Measurements from ENCODE around the gene SMIM5. TPM values are rescaled to one million over a fixed set of nuclear protein-coding genes. Genes with fewer than 3 reads are reported as not detected.

SMIM5 gene
- under 1 TPM in 1 of 2 experiments, not detected in 1; 0.15 TPM for total RNA-seq

DNA sequence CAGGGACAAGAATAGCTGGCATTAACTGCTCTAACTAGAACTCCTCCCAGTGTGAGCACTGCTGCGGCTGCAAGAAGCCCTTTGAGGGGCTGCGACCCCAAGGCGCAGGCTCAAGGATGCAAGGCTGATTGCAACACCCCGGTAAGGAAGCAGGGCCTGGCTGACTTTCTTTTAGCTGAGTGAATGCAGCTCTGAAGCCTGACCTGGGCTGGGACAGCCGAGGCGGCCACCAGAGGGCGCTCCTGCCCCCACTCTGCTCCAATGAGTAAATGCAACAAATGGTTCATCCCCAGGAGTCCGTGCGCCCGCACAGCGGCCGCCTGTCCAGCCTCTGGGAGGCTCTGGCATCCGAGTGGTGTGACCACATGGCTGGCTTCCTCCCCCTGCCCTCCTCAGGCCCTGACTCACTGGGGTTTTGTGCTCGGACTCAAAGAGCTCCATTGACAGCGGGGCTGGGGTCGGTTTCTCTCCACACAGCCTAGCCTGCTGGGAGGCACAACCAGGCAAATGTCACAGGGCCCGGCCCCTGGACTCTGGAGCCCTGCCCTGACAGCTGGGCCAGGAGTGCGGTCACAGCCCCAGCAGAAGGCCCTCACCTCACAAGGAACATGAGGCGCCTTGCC is at the start of gene SMIM5:
TSS of gene SMIM5 (plus strand) at position 572 of the 623 bp plus-strand sequence. CDS start 6,768 bp downstream, outside the sequence.

GRCh38 chr17:75587675-75588595 is 45.3 kb upstream of the SMIM5 start, which contains the start of gene MYO15B:
TSS of gene MYO15B (plus strand) at chr17:75587800. CDS start at chr17:75588058, 258 bp downstream.

DNA sequence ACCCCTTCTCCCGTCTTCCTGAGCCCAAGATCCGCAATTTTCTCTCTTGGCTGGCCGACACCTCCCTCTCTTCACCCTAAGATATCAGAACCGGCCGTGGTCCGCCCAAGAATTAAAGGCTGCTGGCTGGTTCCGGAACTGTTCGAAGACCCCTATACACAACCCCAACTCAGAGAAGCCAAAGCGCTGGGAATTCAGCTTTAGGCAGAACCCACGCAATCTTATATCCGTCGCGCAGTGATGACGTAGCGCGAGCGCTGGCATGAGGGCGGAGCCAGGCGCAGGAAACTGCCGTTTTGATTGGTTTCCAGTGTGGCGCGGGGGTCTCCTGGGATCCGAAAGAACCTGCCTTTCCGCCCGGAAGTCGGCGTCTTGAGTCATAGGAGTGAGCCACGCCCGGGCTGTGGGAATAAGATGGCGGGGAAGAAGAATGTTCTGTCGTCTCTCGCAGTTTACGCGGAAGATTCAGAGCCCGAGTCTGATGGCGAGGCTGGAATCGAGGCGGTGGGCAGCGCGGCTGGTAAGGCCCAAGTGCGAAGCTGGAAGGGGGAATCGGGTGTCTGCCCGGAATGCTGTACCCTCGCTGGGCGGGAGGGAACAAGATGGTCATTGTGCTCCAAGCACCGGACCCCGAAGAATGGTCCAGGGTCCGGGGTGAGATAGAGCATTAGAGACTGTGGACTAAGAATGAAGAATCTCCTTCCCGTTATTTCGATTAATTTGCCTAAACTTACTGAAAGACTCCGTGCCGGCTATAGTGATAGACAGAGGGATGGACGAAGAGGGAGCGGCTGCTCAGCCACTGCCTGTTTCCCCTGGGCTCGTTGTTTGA is 33.9 kb downstream of the SMIM5 start, which contains the start of the genes RECQL5 and SAP30BP:
TSS of gene RECQL5 (minus strand) at position 196 of the 832 bp plus-strand sequence. CDS start 597 bp downstream, outside the sequence.
TSS of gene SAP30BP (plus strand) at position 380 of the 832 bp plus-strand sequence. CDS start at position 415, 35 bp downstream.

Other genes starting within 250 kb of the SMIM5 start
- gene GRB2, start 227.8 kb upstream of the SMIM5 start, total RNA-seq = 100 to 1,000 TPM; 109 to 128 TPM
- gene TMEM94, start 176.8 kb upstream of the SMIM5 start, total RNA-seq = 10 to 100 TPM; 79.4 to 87.2 TPM
- 1 to 10 TPM; 1.3 to 1.6 TPM for gene CASKIN2, start 117.9 kb upstream of the SMIM5 start, total RNA-seq
- gene TSEN54, start 116.9 kb upstream of the SMIM5 start, total RNA-seq = 10 to 100 TPM; 45.7 to 46.0 TPM
- gene LLGL2, start 107.7 kb upstream of the SMIM5 start, total RNA-seq = 10 to 100 TPM; 22.2 to 23.4 TPM
- gene MYO15B, start 45.6 kb upstream of the SMIM5 start, total RNA-seq = 10 to 100 TPM; 31.0 to 32.0 TPM
- gene RECQL5, start 33.7 kb downstream of the SMIM5 start, total RNA-seq = 10 to 100 TPM; 37.6 to 43.7 TPM
- gene SAP30BP, start 33.9 kb downstream of the SMIM5 start, total RNA-seq = 10 to 100 TPM; 70.5 to 79.5 TPM
- 1 to 10 TPM; 1.5 to 1.6 TPM for gene ITGB4, start 88.0 kb downstream of the SMIM5 start, total RNA-seq
- 10 to 100 TPM; 32.4 to 36.0 TPM for gene GALK1, start 131.8 kb downstream of the SMIM5 start, total RNA-seq
- gene UNK, start 151.4 kb downstream of the SMIM5 start, total RNA-seq = 10 to 100 TPM; 24.7 to 29.8 TPM
- 100 to 1,000 TPM; 170 to 185 TPM for gene UNC13D, start 211.0 kb downstream of the SMIM5 start, total RNA-seq
- gene WBP2, start 221.9 kb downstream of the SMIM5 start, total RNA-seq = 10 to 100 TPM; 84.7 to 87.8 TPM
- 10 to 100 TPM; 26.7 to 33.0 TPM for gene TRIM47, start 245.1 kb downstream of the SMIM5 start, total RNA-seq

Data from activated naive CD4-positive, alpha-beta T cell treated with anti-CD3 and anti-CD28 coated beads, Interleukin-2, amount 10 ng/mL, durations not matched to agents 5 hours and 36 hours (primary cell).